DND-41 (cell line): ENCODE results near the gene FKBP9.

Source experiments
- ATAC-seq: fragments of 200-7000 bp; cut with Tn5 transposase; 3 replicates; pipeline ENCODE4 v1.9.1; 2021; ENCODE audit warnings: low read depth; ENCODE audit not compliant: insufficient read depth
- DNase-seq: peaks from one replicate; pipeline ENCODE4 v3.0.0-alpha.2; 2020
- H2AFZ ChIP-seq: 2 replicates; pipeline ENCODE4 v1.6.0; 2012; ENCODE audit warnings: low read depth, low read length
- H3K27ac ChIP-seq: 2 replicates; pipeline ENCODE4 v1.5.1; 2012; ENCODE audit warnings: low read length, inconsistent platforms
- H3K27me3 ChIP-seq: fragments of 200-600 bp; sonication (generic); 2 replicates; pipeline ENCODE4 v1.6.0; 2012; ENCODE audit warnings: low read length, mild to moderate bottlenecking, inconsistent platforms; ENCODE audit not compliant: insufficient read depth, poor library complexity
- H3K36me3 ChIP-seq: 2 replicates; pipeline ENCODE4 v1.5.1; 2012; ENCODE audit warnings: low read length, inconsistent platforms; ENCODE audit not compliant: insufficient read depth
- H3K4me1 ChIP-seq: 2 replicates; pipeline ENCODE4 v1.5.1; 2012; ENCODE audit warnings: mild to moderate bottlenecking, low read length; ENCODE audit not compliant: insufficient read depth
- H3K4me2 ChIP-seq: 2 replicates; pipeline ENCODE4 v1.6.0; 2012; ENCODE audit warnings: mild to moderate bottlenecking, moderate library complexity, low read length, inconsistent platforms; ENCODE audit not compliant: insufficient read depth
- H3K4me3 ChIP-seq, 2 experiments: fragments of 200-600 bp in 1 of 2; shearing (Covaris generic) in 1 of 2; 2 replicates each; pipeline ENCODE4 v1.5.1; 2012 to 2016; ENCODE audit warnings: inconsistent platforms in 2 of 2, low read length in 2 of 2, mild to moderate bottlenecking in 2 of 2, low read depth in 1 of 2, moderate library complexity in 1 of 2
- H3K79me2 ChIP-seq: 2 replicates; pipeline ENCODE4 v1.6.0; 2012; ENCODE audit warnings: low read length, inconsistent platforms; ENCODE audit not compliant: insufficient read depth
- H3K9ac ChIP-seq: 2 replicates; pipeline ENCODE4 v1.6.0; 2012; ENCODE audit warnings: low read depth, mild to moderate bottlenecking, inconsistent platforms, low read length, moderate library complexity
- H3K9me3 ChIP-seq: 2 replicates; pipeline ENCODE4 v1.5.1; 2012; ENCODE audit warnings: low read length, moderate library complexity, mild to moderate bottlenecking, inconsistent platforms; ENCODE audit not compliant: insufficient read depth, severe bottlenecking
- H4K20me1 ChIP-seq: 2 replicates; pipeline ENCODE4 v1.6.0; 2012; ENCODE audit warnings: low read length; ENCODE audit not compliant: insufficient read depth
- EZH2 ChIP-seq: IDR thresholded peaks from 3 replicates; pipeline ENCODE4 v1.6.1; 2012; ENCODE audit warnings: borderline replicate concordance, low read depth, mild to moderate bottlenecking, moderate library complexity, low read length, inconsistent platforms; ENCODE audit not compliant: severe bottlenecking
- TF ChIP-seq, protein P1 (sequence below): IDR thresholded peaks from 2 replicates; pipeline ENCODE4 v1.5.1; 2012; ENCODE audit warnings: borderline replicate concordance, low read length, moderate library complexity, mild to moderate bottlenecking; ENCODE audit not compliant: poor library complexity, severe bottlenecking; ENCODE audit errors: extremely low read depth

Gene FKBP9

DNA sequence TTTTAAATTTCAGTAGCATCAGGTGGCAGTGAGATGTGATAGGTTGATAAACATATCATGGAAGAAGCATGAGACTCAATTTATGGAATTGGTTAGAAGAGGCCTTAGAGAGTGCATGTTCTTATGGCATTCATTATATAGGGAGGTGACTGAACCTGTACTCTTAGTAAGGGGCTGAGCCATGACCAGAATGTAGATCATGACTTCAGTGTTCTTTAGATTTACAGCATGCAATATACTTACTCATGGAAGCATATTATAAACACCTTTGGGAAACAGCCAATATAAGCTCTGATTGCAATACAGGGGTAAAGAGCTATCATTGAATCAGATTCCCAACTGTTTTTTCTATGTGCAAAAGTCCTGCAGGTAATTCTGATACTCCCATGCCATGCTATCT lies 55.1 kb downstream of the FKBP9 start:
- no peak for ATAC-seq
- no peaks in the 10 kb centered on the region for H4K20me1 ChIP-seq
- H3K27me3 ChIP-seq = no peaks in the 10 kb centered on the region
- H3K4me1 ChIP-seq = no peaks in the 10 kb centered on the region
- H3K36me3 ChIP-seq = peaks cover 71% of the 10 kb centered on the region
- H3K4me2 ChIP-seq = no peak overlapping the region
- H3K9me3 ChIP-seq = no peaks in the 10 kb centered on the region
- H3K9ac ChIP-seq = no peak overlapping the region
- H3K79me2 ChIP-seq = no peaks in the 10 kb centered on the region
- TF ChIP-seq, protein P1, sequence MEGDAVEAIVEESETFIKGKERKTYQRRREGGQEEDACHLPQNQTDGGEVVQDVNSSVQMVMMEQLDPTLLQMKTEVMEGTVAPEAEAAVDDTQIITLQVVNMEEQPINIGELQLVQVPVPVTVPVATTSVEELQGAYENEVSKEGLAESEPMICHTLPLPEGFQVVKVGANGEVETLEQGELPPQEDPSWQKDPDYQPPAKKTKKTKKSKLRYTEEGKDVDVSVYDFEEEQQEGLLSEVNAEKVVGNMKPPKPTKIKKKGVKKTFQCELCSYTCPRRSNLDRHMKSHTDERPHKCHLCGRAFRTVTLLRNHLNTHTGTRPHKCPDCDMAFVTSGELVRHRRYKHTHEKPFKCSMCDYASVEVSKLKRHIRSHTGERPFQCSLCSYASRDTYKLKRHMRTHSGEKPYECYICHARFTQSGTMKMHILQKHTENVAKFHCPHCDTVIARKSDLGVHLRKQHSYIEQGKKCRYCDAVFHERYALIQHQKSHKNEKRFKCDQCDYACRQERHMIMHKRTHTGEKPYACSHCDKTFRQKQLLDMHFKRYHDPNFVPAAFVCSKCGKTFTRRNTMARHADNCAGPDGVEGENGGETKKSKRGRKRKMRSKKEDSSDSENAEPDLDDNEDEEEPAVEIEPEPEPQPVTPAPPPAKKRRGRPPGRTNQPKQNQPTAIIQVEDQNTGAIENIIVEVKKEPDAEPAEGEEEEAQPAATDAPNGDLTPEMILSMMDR = no peak
- TF ChIP-seq EZH2 = no peak
- DNase-seq = no peak
- no peak overlapping the region for H3K4me3 ChIP-seq
- H3K27ac ChIP-seq = no peak overlapping the region
- no peak overlapping the region for H2AFZ ChIP-seq

DNA sequence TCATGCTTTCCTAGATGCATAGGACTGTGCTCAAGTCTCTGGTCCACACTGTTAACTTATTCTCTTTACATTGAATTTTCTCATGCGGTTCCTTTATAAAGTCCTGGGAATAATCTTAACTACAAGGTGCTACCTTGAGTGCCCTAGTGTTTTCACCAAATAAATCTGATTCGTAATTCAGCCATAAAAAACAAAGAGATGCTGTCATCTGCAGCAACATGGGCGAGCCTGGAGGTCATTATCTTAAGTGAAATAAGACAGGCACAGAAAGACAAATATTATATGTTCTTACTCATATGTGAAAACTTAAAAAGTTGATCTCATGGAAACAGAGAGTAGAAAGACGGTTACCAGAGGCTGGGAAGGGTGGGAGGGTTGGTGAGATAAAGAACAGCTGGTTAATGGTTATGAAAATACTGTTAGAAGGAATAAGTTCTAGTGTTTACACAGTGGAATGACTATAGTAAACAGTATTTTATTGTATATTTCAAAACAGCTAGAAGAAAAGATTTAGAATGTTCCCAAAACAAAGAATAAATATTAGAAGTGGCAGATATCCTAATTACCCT lies 67.0 kb downstream of the FKBP9 start:
- Histone ChIP-seq H3K4me3 (no peak overlapping the region), H2AFZ (no peak overlapping the region), H3K79me2 (peaks cover 27% of the 10 kb centered on the region), H3K4me2 (no peak overlapping the region), H3K27ac (no peak overlapping the region), H3K9ac (no peak overlapping the region), H3K36me3 (peaks cover 63% of the 10 kb centered on the region), H3K27me3 (no peaks in the 10 kb centered on the region), H3K9me3 (no peaks in the 10 kb centered on the region), H3K4me1 (no peaks in the 10 kb centered on the region), H4K20me1 (no peaks in the 10 kb centered on the region; the same call in 1 of the 2 replicates)
- no peak for DNase-seq
- TF ChIP-seq, protein P1 = no peak
- no peak for TF ChIP-seq EZH2
- ATAC-seq = no peak

DNA sequence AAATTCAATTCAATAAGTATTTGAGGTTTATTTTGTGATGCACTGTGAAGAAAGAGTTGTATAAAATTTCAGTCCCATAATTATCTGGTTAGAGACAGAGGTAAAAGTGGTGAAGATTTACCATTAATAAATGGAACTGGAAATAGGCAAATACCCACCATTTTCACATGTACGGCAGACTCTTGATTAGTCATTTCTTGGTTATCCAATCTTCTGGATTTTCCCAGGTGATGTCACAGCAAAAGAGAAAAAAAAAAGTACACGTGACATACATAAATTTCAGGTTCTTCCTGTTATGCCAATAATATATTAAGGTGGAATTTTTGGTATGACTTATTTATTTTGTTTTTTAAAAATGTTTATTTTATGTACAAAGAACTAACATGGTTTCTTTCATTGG lies 78.5 kb downstream of the FKBP9 start:
- DNase-seq (no peak), ATAC-seq (no peak)
- H3K9ac ChIP-seq = no peak overlapping the region
- no peaks in the 10 kb centered on the region; the same call in 1 of the 2 replicates for H3K36me3 ChIP-seq
- peaks cover 96% of the 10 kb centered on the region for H3K79me2 ChIP-seq
- H2AFZ ChIP-seq = no peak overlapping the region
- peaks cover 22% of the 10 kb centered on the region for H3K4me1 ChIP-seq
- TF ChIP-seq, protein P1 = no peak
- TF ChIP-seq EZH2 = no peak
- H3K27me3 ChIP-seq = no peaks in the 10 kb centered on the region
- no peak overlapping the region for H3K4me3 ChIP-seq
- no peak overlapping the region for H3K27ac ChIP-seq
- H4K20me1 ChIP-seq = peaks cover 24% of the 10 kb centered on the region
- no peak overlapping the region for H3K4me2 ChIP-seq
- H3K9me3 ChIP-seq = no peaks in the 10 kb centered on the region
